Adipose tissue (tissue), 3 donors: Measurements from ENCODE around the gene MYORG. TPM values are rescaled to one million over a fixed set of nuclear protein-coding genes. Genes with fewer than 3 reads are reported as not detected.
"Not testable (repeated sequence)": the region's sequence is repeated elsewhere in the genome, so short reads cannot be mapped to it uniquely, and the experiment has no call there.

ENCODE experiments used
- H3K27ac ChIP-seq: one replicate; pipeline ENCODE4 v1.5.1; 2013; ENCODE audit warnings: low read depth, low read length
- WGBS, 3 donors: extraction: QIAGEN DNeasy Blood & Tissue Kit; methylation state at CpG; one replicate each; pipeline ENCODE4 v1.1.7; 2013; 5-methylcytosine and 5-hydroxymethylcytosine counted together
- polyA plus RNA-seq, 3 donors: library from polyadenylated mRNA; stranded (reverse); fragments of 200-250 nt; gene quantifications; one replicate each; pipeline ENCODE4 v1.2.3, GENCODE V29; 2013
- donor health status: healthy with polysubstance abuse.
- donor health status: Bipolar disorder and iron deficiency.
- donor health status: healthy.

MYORG gene
- polyA plus RNA-seq, 3 donors, result 5.2 to 12.1 (median 6.1) TPM

DNA sequence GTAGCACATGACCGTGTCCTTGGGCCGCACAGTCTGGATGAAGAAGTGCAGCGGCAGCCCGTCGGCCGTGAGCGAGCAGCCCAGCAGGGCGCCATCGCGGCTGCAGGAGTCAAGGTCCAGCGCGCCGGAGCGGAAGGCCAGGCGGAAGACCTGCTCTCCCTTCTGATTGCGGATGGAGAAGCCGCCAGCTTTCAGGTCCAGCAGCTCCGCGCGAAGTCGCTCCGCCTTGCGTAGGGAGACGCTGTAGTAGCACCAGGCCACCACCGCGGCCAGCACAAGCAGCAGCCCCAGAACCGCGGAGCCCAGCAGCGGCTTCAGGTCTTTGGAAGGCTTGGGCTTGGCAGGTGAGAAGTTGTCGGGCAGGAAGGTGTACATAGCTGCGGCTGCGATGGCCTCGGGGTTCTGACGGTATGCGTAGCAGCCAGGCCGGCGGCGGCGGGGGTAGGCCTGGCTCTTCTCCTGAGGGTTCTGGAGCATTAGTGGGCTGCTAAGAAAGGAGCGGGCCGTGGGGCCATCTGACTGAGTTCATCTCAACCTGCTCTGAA is 4.2 kb downstream of the MYORG start:
- 79 to 87% (median 86%) methylated on average over 41 of the region's 41 CpGs for WGBS, 3 donors
- no peak overlapping the region for H3K27ac ChIP-seq

DNA sequence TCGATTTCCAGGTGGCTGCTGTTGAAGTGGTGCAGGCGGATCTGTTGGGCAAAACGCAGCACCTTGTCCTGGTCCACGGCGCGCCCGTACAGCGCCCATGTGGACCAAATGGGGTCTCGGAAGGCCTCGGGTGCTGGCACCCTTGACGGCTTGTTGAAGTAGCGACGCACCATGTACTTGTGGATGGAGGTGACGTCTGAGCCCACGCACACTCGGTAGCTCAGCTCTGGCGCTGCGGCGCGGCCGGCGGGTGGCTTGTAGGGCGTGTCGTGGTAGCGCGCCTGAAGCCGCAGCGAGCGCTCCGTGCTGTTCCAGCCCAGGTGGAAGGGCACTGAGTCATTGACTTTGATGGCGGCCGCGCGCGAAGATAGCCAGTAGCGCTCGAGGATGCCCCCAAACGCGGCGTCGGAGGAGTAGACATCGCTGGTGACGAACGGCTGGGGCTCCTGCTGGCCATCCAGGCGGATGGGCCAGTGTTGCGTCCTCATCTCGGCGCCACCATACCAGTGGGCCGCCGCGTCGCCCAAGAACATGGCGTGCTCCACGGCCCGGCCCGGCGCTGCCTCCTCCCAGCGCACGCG is 4.7 kb downstream of the MYORG start:
- no peak overlapping the region for H3K27ac ChIP-seq
- 89 to 93% (median 91%) methylated on average over 56 to 60 of the region's 60 CpGs for WGBS, 3 donors

DNA sequence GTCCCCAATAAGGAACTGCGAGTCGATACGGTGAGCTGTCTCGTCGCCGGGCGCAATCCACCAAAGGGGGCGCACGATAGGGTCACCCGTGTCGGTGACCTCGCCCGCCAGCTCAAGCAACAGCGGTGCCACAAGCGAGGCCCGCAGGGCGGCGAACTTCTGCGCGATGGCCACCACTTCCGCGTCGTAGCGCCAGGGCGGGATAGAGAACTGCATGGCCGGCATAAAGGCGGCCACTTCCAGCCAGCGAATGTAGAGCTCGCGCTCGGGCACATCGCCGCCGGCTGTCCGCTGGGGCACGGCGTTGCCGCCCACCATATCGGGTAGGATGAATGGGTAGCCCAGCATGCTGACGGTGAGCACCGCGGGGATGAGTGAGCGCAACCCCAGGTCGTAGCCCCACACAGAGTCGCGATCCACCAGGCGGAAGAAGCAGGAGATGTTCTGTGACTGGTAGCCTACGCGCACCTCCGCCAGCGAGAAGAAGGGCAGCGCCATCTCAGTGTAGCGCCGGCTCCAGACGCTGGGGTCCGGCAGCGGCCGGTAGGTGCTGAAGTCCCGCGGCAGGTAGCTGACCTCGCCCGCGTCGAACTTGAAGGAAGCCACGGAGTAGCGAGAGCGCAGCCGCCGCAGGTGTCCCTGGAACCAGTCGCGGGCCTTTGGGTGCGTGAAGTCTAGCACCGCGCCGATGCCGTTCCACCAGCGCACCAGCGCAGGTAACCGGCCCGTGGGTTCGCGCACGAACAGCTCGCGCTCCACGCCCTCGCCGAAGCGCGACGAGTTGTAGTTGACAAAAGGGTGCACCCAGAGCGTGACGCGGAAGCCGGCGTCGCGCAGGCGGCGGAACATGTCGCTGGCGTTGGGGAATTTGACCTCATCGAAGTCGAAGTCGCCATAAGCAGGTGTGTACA is 5.5 kb downstream of the MYORG start:
- 76 to 81% (median 77%) methylated on average over 104 to 105 of the region's 105 CpGs for WGBS, 3 donors
- no peak overlapping the region for H3K27ac ChIP-seq

DNA sequence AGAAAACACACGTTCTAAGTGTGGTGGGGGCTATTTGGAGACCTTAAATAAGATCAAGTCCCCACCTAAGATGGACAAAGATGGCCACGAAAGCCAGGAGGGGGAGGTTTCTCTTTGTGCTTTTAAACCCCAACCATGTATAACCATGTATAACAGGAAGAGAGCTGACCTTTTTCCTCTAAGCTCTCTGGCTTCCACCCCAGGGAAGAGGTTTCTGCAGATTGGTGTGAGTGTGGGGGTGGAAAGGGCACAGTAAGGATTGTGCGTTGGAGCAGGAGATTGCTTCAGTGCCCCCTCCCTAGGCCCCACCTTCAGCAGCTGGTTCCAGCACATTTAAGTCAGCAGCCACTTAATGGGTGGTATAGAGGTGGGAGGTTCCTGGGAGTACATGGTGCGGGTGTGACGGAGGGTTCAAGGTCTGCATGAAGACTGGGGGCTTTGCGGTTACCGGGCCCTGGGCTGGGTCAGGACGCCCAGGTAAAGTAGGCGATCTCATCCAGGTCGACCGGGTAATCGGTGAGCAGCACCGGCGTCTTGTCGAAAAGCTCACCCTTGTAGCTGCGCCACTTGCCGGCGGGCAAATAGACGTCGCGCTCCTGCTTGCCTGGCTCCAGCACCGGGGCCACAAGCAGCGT is 6.2 kb downstream of the MYORG start:
- WGBS, 3 donors, result 75 to 82% (median 80%) methylated on average over 23 of the region's 23 CpGs
- H3K27ac ChIP-seq, result no peak overlapping the region

DNA sequence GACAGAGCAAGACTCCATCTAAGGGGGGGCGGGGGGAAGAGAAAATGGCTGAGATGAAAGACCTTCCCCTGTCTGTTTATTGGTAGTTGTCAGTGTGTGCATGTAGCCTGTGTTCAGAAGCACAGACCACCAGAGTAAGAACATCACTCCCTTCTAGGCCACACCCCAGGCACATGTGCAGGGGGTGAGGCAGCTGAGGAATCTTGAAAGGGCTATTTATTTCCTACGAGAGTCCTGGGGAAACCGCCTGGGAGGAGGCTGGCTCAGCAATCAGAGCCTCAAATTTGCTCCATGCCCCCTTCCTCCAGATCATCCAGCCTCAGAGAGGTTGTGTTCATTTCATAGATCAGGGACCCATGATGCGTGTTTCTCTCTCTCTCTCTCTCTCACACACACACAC is 7.1 kb downstream of the MYORG start:
- no peak overlapping the region for H3K27ac ChIP-seq
- WGBS, 3 donors, result 91 to 95% (median 93%) methylated on average over 4 of the region's 4 CpGs

DNA sequence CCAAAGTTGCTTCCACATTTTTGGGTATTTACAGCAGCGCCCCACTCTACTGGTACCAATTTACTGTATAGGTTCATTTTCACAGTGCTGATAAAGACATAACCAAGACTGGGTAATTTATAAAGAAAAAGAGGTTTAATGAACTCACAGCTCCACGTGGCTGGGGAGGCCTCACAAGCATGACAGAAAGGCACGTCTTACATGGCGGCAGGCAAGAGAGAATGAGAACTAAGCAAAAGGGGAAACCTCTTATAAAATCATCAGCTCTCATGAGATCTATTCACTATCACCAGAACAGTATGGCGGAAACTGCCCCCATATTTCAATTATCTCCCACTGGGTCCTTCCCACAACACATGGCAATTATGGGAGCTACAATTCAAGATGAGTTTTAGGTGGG is 7.9 kb downstream of the MYORG start:
- 94 to 99% (median 97%) methylated on average over 5 of the region's 5 CpGs for WGBS, 3 donors
- not testable (repeated sequence) for H3K27ac ChIP-seq

DNA sequence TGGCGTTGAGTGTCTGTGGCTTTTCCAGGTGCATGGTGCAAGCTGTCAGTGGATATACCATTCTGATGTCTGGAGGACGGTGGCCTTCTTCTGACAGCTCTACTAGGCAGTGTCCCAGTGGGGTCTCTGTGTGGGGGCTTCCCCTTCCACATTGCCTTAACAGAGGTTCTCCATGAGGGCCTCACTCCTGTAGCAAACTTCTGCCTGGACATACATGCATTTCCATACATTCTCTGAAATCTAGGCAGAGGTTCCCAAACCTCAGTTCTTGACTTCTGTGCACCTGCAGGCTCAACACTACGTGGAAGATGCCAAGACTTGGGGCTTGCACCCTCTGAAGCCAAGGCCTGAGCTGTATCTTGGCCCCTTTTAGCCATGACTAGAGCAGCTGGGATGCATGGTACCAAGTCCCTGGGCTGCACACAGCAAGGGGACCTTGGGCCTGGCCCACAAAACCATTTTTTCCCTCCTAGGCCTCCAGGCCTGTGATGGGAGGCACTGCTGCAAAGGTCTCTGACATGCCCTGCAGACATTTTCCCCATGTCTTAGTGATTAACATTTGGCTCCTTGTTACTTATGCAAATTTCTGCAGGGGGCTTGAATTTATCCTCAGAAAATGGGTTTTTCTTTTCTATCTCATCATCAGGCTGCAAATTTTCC is 8.8 kb downstream of the MYORG start:
- 96 to 99% (median 96%) methylated on average over 3 of the region's 3 CpGs for WGBS, 3 donors

DNA sequence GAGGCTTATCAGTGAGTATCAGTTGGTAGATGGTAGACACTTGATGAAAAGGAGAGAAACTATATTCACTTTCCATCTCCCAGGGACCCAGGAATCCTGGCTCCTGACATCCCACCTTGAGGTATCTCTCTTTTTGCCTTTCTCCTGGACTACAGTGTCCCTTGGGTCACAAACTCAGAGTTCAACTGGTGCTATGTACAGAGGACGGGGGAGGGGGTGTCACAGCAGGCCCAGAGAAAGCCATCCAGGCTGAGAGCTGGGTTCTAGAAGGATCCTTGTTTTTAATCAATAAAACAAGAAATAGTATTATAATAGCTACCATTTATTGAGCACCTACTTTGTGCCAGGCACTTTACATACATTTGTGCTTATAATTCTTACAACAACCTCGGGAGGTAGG is 10.3 kb downstream of the MYORG start:
- H3K27ac ChIP-seq, result no peak overlapping the region
- WGBS, 3 donors, result 68 to 93% (median 92%) methylated on average over 2 of the region's 2 CpGs

More for the DNA sequence above, 8.8 kb downstream of the MYORG start:
- not testable (repeated sequence) for H3K27ac ChIP-seq

DNA sequence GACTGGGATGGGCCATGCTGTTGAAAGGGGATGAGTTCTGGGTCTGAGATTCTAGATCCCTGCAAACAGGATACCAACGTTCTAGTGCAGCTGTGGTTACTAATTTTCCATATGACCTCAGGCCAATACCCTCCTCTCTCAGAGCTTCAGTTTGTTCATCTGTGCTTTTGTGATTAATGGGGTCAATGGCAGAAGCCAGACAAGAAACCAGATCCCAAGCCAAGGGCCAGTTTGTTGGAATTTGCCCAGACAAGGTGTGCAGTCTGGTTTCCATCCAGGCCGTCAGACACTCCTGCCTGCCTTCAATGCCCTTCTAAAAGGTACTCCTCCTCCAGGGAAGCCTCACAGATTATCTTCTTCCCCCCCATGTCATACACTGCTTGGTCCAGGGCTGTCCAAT is 11.4 kb downstream of the MYORG start:
- H3K27ac ChIP-seq, result no peak overlapping the region
- whole genome bisulfite sequencing, 3 donors, result 31 to 79% (median 71%) methylated on average over 2 of the region's 2 CpGs

DNA sequence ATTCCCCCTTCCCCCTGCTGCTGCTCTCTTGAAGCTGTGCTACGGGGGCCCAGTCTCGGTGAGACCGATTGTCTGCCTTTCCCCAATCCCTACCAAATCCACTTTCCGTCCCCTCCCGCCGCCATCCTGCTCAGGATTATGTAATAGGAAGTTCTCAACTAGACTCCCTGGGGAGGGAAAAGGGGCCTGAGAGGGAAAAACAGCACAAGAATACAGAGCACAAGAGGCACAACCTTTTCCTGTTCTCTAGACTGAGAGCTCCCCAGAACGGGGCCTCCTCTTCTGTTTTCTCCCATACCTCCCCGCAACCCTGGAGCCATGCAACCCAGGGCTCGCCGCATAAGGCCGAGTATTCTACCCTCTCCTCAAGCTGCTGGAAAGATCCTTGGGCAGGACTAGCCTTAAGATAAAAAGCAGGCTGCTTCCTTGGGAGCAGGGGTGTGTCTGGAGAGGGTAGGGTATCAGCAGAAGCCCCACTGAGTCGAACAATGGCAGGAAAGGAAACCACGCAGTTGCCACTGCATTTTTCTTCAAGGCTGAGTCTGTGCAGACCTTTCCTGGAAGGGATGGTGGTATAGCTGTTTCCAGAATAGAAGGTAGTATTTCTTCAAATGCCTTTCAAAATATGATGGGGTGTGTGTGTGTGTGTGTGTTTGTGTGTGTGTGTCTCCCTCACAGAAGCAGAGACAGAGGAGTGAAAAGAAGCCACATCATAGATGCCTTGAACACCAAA is 12.9 kb downstream of the MYORG start:
- no peak overlapping the region for H3K27ac ChIP-seq
- 22 to 65% (median 35%) methylated on average over 13 of the region's 13 CpGs for WGBS, 3 donors

DNA sequence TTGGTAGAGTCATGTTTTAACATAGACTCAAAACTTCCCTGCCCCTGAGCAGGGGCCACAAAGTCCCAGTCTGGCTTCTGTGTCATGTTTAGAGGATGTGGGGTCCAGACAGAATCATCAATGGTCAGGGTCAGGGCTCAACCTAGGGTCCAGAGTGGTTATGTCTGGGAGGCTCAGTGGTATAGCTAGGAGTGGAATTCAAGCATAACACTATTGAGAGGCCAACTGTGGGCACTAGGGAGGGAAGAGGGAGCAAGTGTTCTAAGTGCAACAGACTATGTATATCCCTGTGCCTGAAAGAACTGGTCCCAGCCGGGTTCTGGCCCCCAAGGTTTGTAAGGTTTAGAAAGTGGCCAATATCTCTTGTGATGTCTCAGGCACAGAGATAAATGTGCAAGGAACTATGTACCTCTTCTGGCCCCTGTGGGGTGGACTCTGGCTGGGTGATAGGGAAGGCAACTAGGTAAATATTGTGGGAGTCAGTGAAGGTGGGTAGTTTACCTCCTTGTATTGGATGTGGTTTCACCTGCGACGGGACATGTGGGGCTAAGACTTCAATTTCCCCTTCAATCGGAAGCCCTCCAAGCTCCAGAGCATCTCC is 14.0 kb downstream of the MYORG start:
- H3K27ac ChIP-seq, result no peak overlapping the region
- WGBS, 3 donors, result 82 to 97% (median 91%) methylated on average over 4 of the region's 4 CpGs

DNA sequence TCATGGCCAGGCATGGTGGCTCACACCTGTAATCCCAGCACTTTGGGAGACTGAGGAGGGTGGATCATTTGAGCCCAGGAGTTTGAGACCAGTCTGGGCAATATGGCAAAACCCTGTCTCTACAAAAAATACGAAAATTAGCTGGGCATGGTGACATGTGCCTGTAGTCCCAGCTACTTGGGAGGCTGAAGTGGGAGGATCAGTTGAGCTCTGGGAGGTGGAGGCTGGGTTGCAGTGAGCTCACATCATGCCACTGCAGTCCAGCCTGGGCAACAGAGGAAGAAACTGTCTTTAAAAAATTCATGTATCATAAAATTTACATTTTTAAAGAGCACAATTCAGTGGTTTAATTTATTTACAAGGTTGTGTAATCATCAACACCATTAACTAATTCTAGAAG is 23.7 kb downstream of the MYORG start:
- WGBS, 3 donors, result 85 to 95% (median 95%) methylated on average over 1 of the region's 1 CpG

DNA sequence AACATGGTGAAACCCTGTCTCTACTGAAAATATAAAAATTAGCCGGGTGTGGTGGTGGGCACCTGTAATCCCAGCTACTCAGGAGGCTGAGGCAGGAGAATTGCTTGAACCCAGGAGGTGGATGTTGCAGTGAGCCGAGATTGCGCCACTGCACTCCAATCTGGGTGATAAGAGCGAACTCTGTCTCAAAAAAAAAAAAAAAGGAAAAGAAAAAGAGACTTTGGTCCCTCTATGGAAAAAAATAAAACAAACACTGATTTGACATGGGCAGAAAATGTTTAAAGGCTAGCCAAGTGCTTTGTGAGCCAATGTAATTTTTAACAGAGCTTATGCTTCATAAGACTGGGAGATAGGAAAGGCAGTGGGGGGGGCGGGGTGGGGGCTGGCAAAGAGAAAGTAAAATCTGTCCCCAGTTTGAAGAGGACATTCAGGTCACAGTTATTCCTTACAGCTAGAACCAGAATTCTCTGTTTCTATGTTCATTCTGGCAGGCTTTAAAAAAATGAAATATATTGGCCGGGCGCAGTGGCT is 24.5 kb downstream of the MYORG start:
- not testable (repeated sequence) for H3K27ac ChIP-seq
- 31 to 93% (median 84%) methylated on average over 7 of the region's 7 CpGs for WGBS, 3 donors

More for the DNA sequence above, 23.7 kb downstream of the MYORG start:
- H3K27ac ChIP-seq, result not testable (repeated sequence)

DNA sequence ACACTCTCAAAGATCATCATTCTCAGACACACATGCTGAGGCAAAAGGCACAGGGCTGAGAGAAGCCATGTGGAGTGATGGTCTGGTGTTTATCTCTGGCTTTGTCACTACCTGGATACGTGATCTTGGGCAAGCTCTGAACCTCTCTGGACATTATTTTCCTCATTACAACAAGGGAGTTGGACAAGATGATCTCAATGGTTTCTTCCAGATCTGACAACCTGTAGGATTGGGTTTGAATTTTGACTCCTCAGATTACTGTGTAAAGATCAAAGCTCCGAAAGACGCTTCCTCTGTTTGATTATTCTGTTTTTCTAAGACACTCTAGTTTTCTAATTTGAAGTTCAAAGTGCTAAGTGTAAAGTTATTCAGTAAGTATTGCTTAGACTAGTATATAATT is 27.4 kb downstream of the MYORG start:
- no peak overlapping the region for H3K27ac ChIP-seq
- WGBS, 3 donors, result 92 to 99% (median 98%) methylated on average over 3 of the region's 3 CpGs

DNA sequence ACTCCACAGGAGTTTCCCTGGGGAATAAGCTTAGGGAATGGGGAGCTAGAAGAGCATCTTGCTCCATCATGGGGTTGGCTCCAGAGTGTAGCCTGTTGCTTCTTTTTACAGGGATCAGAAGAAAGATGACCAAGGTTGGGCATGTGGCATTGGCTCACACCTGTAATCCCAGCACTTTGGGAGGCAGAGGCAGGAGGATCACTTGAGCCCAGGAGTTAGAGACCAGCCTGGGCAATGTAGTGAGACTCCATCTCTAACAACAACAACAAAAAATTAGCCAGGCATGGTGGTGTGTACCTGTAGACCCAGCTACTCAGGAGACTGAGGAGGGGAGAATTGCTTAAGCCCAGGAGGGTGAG is 28.9 kb downstream of the MYORG start:
- H3K27ac ChIP-seq, result no peak overlapping the region

DNA sequence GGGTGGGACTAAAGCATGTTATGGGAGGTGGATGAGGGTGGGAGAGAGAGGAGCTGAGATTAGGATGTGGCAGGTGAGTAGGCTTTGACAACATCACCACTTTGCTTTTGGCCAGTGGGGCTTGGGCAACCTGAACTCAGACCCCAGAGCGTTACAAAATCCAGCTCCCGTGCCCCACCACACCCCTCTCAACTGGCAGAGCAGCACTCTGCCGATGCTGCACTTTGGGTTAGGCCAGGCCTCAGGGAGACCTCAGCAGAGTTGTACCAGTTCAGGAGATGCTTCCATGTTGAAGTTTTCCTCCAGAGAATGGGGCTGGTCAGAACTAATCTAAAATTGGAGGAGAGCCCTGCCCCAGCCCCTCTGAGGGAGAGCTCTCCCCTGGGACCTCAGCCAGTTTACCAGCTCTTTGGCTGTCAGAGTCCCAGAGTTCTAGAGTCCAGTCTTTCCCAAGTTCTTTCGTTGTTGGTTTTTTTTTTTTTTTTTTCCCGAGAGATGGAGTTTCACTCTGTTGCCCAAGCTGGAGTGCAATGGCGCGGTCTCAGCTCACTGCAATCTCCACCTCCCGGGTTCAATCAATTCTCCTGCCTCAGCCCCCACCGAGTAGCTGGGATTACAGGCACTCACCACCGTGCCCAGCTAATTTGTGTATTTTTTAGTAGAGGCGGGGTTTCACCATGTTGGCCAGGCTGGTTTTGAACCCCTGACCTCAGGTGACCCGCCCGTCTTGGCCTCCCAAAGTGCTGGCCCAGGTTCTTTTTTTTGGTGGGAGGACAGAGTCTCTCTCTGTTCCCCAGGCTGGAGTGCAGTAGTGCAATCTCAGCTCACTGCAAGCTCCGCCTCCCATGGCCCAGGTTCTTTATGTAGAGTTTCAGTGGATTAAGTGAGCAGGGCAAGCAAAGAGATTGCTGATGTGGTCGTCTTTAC is 29.6 kb downstream of the MYORG start:
- no peak overlapping the region for H3K27ac ChIP-seq
- 72 to 82% (median 72%) methylated on average over 15 of the region's 15 CpGs for WGBS, 3 donors

DNA sequence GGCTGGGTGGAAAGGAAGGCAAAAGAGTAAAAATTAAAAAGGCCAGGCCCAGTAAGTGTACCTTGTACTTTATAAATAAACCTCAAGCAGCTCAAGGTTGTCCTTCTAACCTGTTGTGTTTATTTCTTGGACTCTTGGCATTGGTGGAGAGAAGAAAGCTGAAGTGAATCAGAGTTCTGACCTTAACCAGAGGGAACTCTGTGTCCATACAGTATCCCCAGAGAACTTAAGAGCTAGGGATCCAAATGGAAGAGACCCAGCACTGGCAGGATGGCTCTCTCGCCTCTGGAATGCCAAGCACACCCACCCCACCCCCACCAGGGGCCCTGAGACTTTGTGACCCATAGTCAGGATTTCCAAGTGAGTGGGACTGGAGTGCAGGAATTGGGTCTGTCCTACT is 33.1 kb downstream of the MYORG start:
- WGBS, 3 donors, result 39 to 81% (median 73%) methylated on average over 1 of the region's 1 CpG

More for the DNA sequence above, 33.1 kb downstream of the MYORG start:
- no peak overlapping the region for H3K27ac ChIP-seq
